GM12878 (cell line): ENCODE measurements around the gene SMIM38. TPM values are rescaled to one million over a fixed set of nuclear protein-coding genes. Genes with fewer than 3 reads are reported as not detected.
A peak's percentile ranks its signal among the peaks of the same experiment; 100 is the strongest.

Source experiments
- BCL11A ChIP-seq: IDR thresholded peaks from 2 replicates; pipeline ENCODE4 v1.6.1; 2011; ENCODE audit warnings: low read depth, low read length
- BCL3 ChIP-seq: IDR thresholded peaks from 2 replicates; pipeline ENCODE4 v1.6.1; 2011; ENCODE audit warnings: borderline replicate concordance, low read depth, mild to moderate bottlenecking, moderate library complexity, low read length; ENCODE audit not compliant: insufficient read depth, poor library complexity, severe bottlenecking
- BRCA1 ChIP-seq: IDR thresholded peaks from 2 replicates; pipeline ENCODE4 v1.6.1; 2011; ENCODE audit warnings: low read depth, low read length, improper control_type of control experiment
- CBFB ChIP-seq: IDR thresholded peaks from 2 replicates; pipeline ENCODE4 v1.6.1; 2016; ENCODE audit warnings: antibody characterized with exemption, low read depth
- CBX3 ChIP-seq: fragments of 200-600 bp; sonication (generic); IDR thresholded peaks from 2 replicates; pipeline ENCODE4 v1.6.1; 2016; ENCODE audit warnings: low read depth, borderline replicate concordance
- CEBPB ChIP-seq, 2 experiments: fragments of 150-350 bp in 1 of 2; IDR thresholded peaks; 2 replicates each; pipeline ENCODE4 v1.6.1; 2012 to 2014; ENCODE audit warnings: low read depth in 2 of 2, low read length in 2 of 2, borderline replicate concordance in 1 of 2, inconsistent platforms in 1 of 2
- EZH2 ChIP-seq: IDR thresholded peaks from 2 replicates; pipeline ENCODE4 v1.6.1; 2012; ENCODE audit warnings: low read depth, mild to moderate bottlenecking, control low read depth, inconsistent platforms, low read length, borderline replicate concordance; ENCODE audit not compliant: control insufficient read depth
- FOXK2 ChIP-seq: fragments of 450-650 bp; IDR thresholded peaks from 2 replicates; pipeline ENCODE4 v1.6.1; 2017; ENCODE audit warnings: mild to moderate bottlenecking, moderate library complexity
- MAX ChIP-seq: IDR thresholded peaks from 2 replicates; pipeline ENCODE4 v1.6.1; 2012; ENCODE audit warnings: low read depth, low read length, improper control_type of control experiment
- MEF2A ChIP-seq: IDR thresholded peaks from 2 replicates; pipeline ENCODE4 v1.6.1; 2011; ENCODE audit warnings: low read depth, mild to moderate bottlenecking, low read length, moderate library complexity; ENCODE audit not compliant: insufficient read depth
- MEF2B ChIP-seq: fragments of 450-650 bp; IDR thresholded peaks from 2 replicates; pipeline ENCODE4 v1.6.1; 2018; ENCODE audit warnings: mild to moderate bottlenecking, moderate library complexity; ENCODE audit not compliant: partially characterized antibody, poor library complexity, severe bottlenecking
- MTA2 ChIP-seq: fragments of 450-650 bp; IDR thresholded peaks from 2 replicates; pipeline ENCODE4 v1.6.1; 2016; ENCODE audit warnings: low read depth, mild to moderate bottlenecking, moderate library complexity
- MYB ChIP-seq: fragments of 150-350 bp; IDR thresholded peaks from 2 replicates; pipeline ENCODE4 v1.6.1; 2014; ENCODE audit warnings: mild to moderate bottlenecking, low read depth, low read length, borderline replicate concordance
- PBX3 ChIP-seq: IDR thresholded peaks from 2 replicates; pipeline ENCODE4 v1.6.1; 2011; ENCODE audit warnings: mild to moderate bottlenecking, low read depth, low read length, moderate library complexity; ENCODE audit not compliant: insufficient replicate concordance
- POLR2AphosphoS2 ChIP-seq: IDR thresholded peaks from 2 replicates; pipeline ENCODE4 v1.6.1; 2011; ENCODE audit warnings: low read depth, mild to moderate bottlenecking, low read length, improper control_type of control experiment, moderate library complexity
- RAD51 ChIP-seq: fragments of 450-650 bp; IDR thresholded peaks from 2 replicates; pipeline ENCODE4 v1.6.1; 2016; ENCODE audit warnings: moderate library complexity, mild to moderate bottlenecking, inconsistent platforms
- RELA ChIP-seq: fragments of 450-650 bp; IDR thresholded peaks from 2 replicates; pipeline ENCODE4 v1.8.0; 2014; ENCODE audit warnings: borderline replicate concordance; ENCODE audit not compliant: partially characterized antibody
- RUNX3 ChIP-seq: IDR thresholded peaks from 2 replicates; pipeline ENCODE4 v1.6.1; 2012; ENCODE audit warnings: low read length, inconsistent platforms
- SIX5 ChIP-seq: IDR thresholded peaks from 2 replicates; pipeline ENCODE4 v1.6.1; 2011; ENCODE audit warnings: mild to moderate bottlenecking, low read depth, low read length, moderate library complexity; ENCODE audit not compliant: severe bottlenecking
- SP1 ChIP-seq: IDR thresholded peaks from one replicate; pipeline ENCODE4 v1.6.1; 2011; ENCODE audit warnings: low read depth, low read length
- TAF1 ChIP-seq: IDR thresholded peaks from 2 replicates; pipeline ENCODE4 v1.6.1; 2011; ENCODE audit warnings: mild to moderate bottlenecking, low read depth, low read length, borderline replicate concordance
- YY1 ChIP-seq: IDR thresholded peaks from 2 replicates; pipeline ENCODE4 v1.6.1; 2011; ENCODE audit warnings: low read depth, mild to moderate bottlenecking, low read length
- ZBED1 ChIP-seq: IDR thresholded peaks from 2 replicates; pipeline ENCODE4 v1.6.1; 2016; ENCODE audit warnings: borderline replicate concordance
- ZBTB4 ChIP-seq: fragments of 450-650 bp; formaldehyde crosslinking; IDR thresholded peaks from 2 replicates; pipeline ENCODE4 v1.4.0; 2022; ENCODE audit warnings: mild to moderate bottlenecking, moderate library complexity
- ZNF622 ChIP-seq: fragments of 450-650 bp; IDR thresholded peaks from 2 replicates; pipeline ENCODE4 v1.6.1; 2017; ENCODE audit warnings: mild to moderate bottlenecking, inconsistent platforms
- polyA plus RNA-seq, 11 experiments: library from polyadenylated mRNA; depleted of rRNA in 4 of 11; unstranded in 6 of 11; stranded (reverse) in 5 of 11; fragments of >200 nt; fragmentation: Nextera tagmentation in 4 of 11; fragmentation: Illumina TruSeq in 1 of 11; extraction: Ambion mirVana in 4 of 11; extraction: Trizol in 1 of 11; gene quantifications; 1 replicate in 1 of 11; 2 replicates in 10 of 11; pipeline versions ENCODE4 v1.2.1 to v1.2.3, GENCODE V29; 2011 to 2016; ENCODE audit warnings: inconsistent platforms in 2 of 11, missing spikeins in 2 of 11, low read depth in 1 of 11
- total RNA-seq, 4 experiments: library from RNA; depleted of rRNA in 3 of 4; stranded (reverse); fragments of >200 nt in 3 of 4; fragmentation: Illumina TruSeq in 1 of 4; extraction: Trizol in 1 of 4; gene quantifications; 2 replicates each; pipeline versions ENCODE4 v1.2.1 to v1.2.3, GENCODE V29; 2013 to 2021

Gene SMIM38
- total and polyA plus RNA-seq, 10 of the 15 experiments (the other 5 are each of a cell fraction or from before 2014, with no cell fraction given) = 0.15 to 5.0 (median 2.1) TPM; not detected in 1

GRCh38 chr11:69135420-69136363 is 20.0 kb upstream of the SMIM38 start (continued):
- TF ChIP-seq ZNF622 = no peak
- no peak for TF ChIP-seq RAD51
- no peak for TF ChIP-seq ZBED1
- no peak for TF ChIP-seq MEF2A
- no peak for TF ChIP-seq CBFB
- no peak for TF ChIP-seq BRCA1
- TF ChIP-seq POLR2AphosphoS2 = no peak
- TF ChIP-seq YY1 = 0 out of 2 replicates have a peak, but pooled peaks have one; percentile 14
- no peak for TF ChIP-seq CEBPB (IDR thresholded peaks at IDR 0.05; ENCODE audit: borderline replicate concordance in 1 of 2, low read depth in 2 of 2, low read length in 2 of 2)
- peak; percentile 18 for TF ChIP-seq RELA
- TF ChIP-seq TAF1 = no peak
- no peak for TF ChIP-seq SP1
- no peak for TF ChIP-seq ZBTB4 (CRISPR knock-in tag)
- no peak for TF ChIP-seq BCL3
- no peak for TF ChIP-seq EZH2
- no peak for TF ChIP-seq MYB
- TF ChIP-seq MAX = no peak
- TF ChIP-seq BCL11A = no peak
- no peak for TF ChIP-seq PBX3
- TF ChIP-seq SIX5 = no peak
- peak; percentile 25 for TF ChIP-seq MEF2B
- TF ChIP-seq CBX3 = no peak
- TF ChIP-seq FOXK2 = no peak
- TF ChIP-seq MTA2 = no peak
- TF ChIP-seq RUNX3 = peak; percentile 31; the same call in 1 of the 2 replicates
